WERI-Rb-1 (cell line): ENCODE data around the gene NBPF3.

Experiments used
- DNase-seq: peaks from one replicate; pipeline ENCODE4 v3.0.0-alpha.2; 2020
- H3K27ac ChIP-seq: fragments of 250-450 bp; sonication (Bioruptor Pico); 2 replicates; pipeline ENCODE4 v1.5.1; 2020; ENCODE audit warnings: mild to moderate bottlenecking, moderate library complexity
- H3K27me3 ChIP-seq: fragments of 250-450 bp; sonication (Bioruptor Pico); 2 replicates; pipeline ENCODE4 v1.5.1; 2021; ENCODE audit warnings: mild to moderate bottlenecking, low read depth, moderate library complexity; ENCODE audit not compliant: insufficient read depth, severe bottlenecking
- H3K36me3 ChIP-seq: fragments of 250-450 bp; sonication (Bioruptor Pico); 2 replicates; pipeline ENCODE4 v1.5.1; 2020; ENCODE audit warnings: mild to moderate bottlenecking, moderate library complexity
- H3K4me3 ChIP-seq: 2 replicates; pipeline ENCODE4 v1.5.1; 2011; ENCODE audit warnings: low read depth, mild to moderate bottlenecking, control low read depth, low read length
- H3K9me3 ChIP-seq: fragments of 250-450 bp; sonication (Bioruptor Pico); 2 replicates; pipeline ENCODE4 v1.5.1; 2021; ENCODE audit warnings: mild to moderate bottlenecking, moderate library complexity; ENCODE audit not compliant: severe bottlenecking
- CTCF ChIP-seq: IDR thresholded peaks from 2 replicates; pipeline ENCODE4 v1.5.1; 2011; ENCODE audit warnings: low read depth, mild to moderate bottlenecking, control low read depth, inconsistent platforms, low read length

The NBPF3 gene

GRCh38 chr1:21532496-21532895 is 92.6 kb downstream of the NBPF3 start:
- no peak overlapping the region for H3K4me3 ChIP-seq

DNA sequence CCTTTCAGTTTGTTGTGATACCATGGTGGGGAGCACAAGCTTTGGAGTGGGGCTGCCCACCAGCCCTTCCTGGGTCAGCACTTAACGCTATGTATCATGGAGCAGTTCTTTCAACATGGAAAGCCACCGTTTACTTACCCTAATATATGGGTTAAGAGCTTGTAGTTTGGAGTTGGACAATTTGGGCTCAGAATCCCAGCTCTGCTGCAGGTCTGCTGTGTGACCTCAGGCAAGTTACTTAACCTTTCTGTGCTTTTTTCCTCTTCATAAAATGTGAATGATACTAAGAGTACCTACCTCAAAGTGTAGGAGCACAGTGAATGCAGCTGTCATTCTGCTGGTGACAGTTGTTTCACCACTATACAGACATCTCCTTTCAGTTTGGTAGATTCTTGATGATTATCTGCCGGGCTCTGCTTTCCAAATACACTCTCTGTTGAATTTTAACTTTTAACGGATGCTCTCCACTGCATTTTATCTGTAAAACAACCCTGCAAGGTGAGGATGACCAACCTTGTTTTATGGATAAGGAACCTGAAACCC is 93.1 kb downstream of the NBPF3 start:
- no peaks in the 10 kb centered on the region for H3K27me3 ChIP-seq
- no peak for DNase-seq
- no peak for TF ChIP-seq CTCF

More at GRCh38 chr1:21532496-21532895, 92.6 kb downstream of the NBPF3 start:
- H3K9me3 ChIP-seq = no peaks in the 10 kb centered on the region
- no peak overlapping the region for H3K27ac ChIP-seq
- H3K27me3 ChIP-seq = no peaks in the 10 kb centered on the region
- H3K36me3 ChIP-seq = no peaks in the 10 kb centered on the region
- TF ChIP-seq CTCF = no peak
- no peak for DNase-seq

GRCh38 chr1:21534146-21534545 is 94.2 kb downstream of the NBPF3 start:
- no peaks in the 10 kb centered on the region for H3K36me3 ChIP-seq

More for the DNA sequence above, 93.1 kb downstream of the NBPF3 start:
- Histone ChIP-seq H3K27ac (no peak overlapping the region), H3K36me3 (no peaks in the 10 kb centered on the region), H3K9me3 (no peaks in the 10 kb centered on the region), H3K4me3 (no peak overlapping the region)

More at GRCh38 chr1:21534146-21534545, 94.2 kb downstream of the NBPF3 start:
- no peak overlapping the region for H3K27ac ChIP-seq
- no peak overlapping the region for H3K4me3 ChIP-seq
- no peak for DNase-seq
- H3K9me3 ChIP-seq = no peaks in the 10 kb centered on the region
- no peaks in the 10 kb centered on the region for H3K27me3 ChIP-seq
- no peak for TF ChIP-seq CTCF
